ENCODE results near the gene SCLY.
A peak's percentile ranks its signal among the peaks of the same experiment; 100 is the strongest.

The SCLY gene, protein sequence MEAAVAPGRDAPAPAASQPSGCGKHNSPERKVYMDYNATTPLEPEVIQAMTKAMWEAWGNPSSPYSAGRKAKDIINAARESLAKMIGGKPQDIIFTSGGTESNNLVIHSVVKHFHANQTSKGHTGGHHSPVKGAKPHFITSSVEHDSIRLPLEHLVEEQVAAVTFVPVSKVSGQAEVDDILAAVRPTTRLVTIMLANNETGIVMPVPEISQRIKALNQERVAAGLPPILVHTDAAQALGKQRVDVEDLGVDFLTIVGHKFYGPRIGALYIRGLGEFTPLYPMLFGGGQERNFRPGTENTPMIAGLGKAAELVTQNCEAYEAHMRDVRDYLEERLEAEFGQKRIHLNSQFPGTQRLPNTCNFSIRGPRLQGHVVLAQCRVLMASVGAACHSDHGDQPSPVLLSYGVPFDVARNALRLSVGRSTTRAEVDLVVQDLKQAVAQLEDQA

DNA sequence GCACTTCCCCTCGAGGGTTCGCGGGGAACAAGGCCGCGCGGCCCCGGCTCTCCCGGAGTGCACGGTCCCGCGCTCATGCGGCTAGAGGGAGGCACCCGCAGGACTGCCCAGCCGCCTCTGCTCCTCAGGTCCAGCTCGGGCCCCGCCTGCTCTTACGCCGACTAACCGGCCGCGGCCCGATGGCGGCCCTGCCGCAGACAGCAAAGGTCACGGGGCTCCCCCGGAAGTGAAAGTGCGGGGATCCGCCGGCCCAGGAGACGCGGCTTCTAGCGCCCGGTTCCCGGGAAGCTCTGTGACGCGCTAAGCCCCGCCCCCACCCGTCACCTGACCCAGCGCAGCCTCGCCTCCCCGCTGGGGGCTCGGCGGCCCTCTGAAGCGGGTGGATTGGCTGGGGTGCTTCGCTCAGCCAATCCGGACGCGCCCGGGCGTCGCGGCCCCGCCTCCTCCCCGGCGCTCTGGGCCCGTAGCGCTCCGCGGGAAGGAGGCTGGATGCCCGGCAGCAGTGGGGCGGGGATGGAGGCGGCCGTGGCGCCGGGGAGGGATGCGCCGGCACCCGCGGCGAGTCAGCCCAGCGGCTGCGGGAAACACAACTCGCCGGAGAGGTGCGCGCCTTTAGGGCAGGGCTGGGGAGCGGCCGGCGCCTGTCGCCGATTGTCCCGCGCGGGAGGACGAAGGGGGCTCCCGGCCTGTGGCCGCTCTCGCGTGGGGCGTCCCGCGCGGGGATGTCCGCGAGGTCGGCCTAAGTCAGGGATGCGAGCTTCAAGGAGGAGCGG is at the start of gene SCLY:
Gene SCLY (plus strand): TSS at position 460 of the 773 bp plus-strand sequence. CDS start 54 bp downstream, at position 514.
- TF ChIP-seq, protein P1, sequence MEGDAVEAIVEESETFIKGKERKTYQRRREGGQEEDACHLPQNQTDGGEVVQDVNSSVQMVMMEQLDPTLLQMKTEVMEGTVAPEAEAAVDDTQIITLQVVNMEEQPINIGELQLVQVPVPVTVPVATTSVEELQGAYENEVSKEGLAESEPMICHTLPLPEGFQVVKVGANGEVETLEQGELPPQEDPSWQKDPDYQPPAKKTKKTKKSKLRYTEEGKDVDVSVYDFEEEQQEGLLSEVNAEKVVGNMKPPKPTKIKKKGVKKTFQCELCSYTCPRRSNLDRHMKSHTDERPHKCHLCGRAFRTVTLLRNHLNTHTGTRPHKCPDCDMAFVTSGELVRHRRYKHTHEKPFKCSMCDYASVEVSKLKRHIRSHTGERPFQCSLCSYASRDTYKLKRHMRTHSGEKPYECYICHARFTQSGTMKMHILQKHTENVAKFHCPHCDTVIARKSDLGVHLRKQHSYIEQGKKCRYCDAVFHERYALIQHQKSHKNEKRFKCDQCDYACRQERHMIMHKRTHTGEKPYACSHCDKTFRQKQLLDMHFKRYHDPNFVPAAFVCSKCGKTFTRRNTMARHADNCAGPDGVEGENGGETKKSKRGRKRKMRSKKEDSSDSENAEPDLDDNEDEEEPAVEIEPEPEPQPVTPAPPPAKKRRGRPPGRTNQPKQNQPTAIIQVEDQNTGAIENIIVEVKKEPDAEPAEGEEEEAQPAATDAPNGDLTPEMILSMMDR (IDR thresholded peaks at IDR 0.05; ENCODE audit: control insufficient read depth, extremely low read depth, insufficient read depth) = no peak
- H3K4me3 ChIP-seq (ENCODE audit: low read depth, low read length) = peak within 1 kb of the TSS; percentile 93
- peak; percentile 88 for DNase-seq (ENCODE audit: low read depth)

DNA sequence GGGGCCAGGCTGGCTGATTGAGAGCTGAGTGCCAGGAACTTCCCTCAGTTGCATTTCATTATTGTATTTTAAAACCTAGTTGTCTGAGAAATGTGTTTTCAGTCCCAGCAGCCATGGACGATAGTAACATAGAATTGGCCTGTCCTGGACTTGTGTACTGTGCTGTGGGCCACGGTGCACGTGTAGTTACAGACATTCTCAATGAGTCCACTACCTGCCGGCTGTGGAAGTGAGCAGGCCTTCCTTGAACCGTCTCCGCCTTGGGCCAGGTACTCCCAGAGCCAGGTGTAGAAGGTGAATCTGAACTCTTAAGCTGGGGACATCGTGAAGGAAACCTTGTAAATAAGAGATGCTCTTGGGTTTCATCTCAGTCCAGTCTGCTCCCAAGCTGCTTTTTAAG is 47.0 kb upstream of the SCLY start:
- no peak for DNase-seq (ENCODE audit: low read depth)
- no peak overlapping the region for H3K4me3 ChIP-seq (ENCODE audit: low read depth, low read length)
- TF ChIP-seq, protein P1 (IDR thresholded peaks at IDR 0.05; ENCODE audit: control insufficient read depth, extremely low read depth, insufficient read depth) = no peak

DNA sequence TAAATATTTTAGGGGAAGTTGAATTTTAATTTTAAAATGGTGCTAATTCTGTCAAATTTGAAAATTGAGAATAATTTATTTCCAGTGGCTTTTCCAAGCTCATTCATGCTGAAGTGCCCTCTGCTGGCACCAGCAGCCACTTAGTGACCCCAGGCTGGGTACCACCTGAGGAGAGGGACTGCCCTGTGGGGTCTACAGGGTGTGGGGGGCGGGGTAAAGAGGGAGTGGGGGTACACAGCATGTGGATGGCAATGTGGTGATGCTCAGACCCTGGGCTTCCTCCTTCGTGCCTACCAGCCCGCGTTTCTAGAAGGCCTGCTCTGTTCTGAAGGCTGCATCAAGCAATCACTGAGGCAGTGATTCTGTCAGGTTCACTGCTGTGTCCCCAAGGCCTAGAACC is 45.1 kb upstream of the SCLY start:
- TF ChIP-seq, protein P1 (IDR thresholded peaks at IDR 0.05; ENCODE audit: control insufficient read depth, extremely low read depth, insufficient read depth) = peak; percentile 28
- DNase-seq (ENCODE audit: low read depth) = no peak
- no peak overlapping the region for H3K4me3 ChIP-seq (ENCODE audit: low read depth, low read length)

DNA sequence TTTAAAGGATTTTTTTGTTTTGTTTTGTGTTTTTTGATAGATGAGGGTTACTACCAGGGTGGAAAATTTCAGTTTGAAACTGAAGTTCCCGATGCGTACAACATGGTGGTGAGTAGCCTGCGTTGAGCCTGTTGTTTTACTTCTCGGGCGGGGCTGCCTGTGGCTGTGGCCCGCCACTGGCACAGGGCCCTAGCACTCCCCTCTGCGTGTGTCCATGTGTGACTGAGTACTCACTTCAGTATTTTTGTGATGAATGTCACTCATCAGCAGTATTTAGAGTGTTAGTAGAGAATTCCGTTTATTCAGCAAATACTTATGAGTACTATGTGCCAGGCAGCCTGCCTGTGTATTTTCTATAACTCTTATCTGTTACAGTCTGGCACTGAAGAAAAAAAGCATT is 44.3 kb upstream of the SCLY start:
- no peak overlapping the region for H3K4me3 ChIP-seq (ENCODE audit: low read depth, low read length)
- DNase-seq (ENCODE audit: low read depth) = no peak
- TF ChIP-seq, protein P1 (IDR thresholded peaks at IDR 0.05; ENCODE audit: control insufficient read depth, extremely low read depth, insufficient read depth) = no peak

DNA sequence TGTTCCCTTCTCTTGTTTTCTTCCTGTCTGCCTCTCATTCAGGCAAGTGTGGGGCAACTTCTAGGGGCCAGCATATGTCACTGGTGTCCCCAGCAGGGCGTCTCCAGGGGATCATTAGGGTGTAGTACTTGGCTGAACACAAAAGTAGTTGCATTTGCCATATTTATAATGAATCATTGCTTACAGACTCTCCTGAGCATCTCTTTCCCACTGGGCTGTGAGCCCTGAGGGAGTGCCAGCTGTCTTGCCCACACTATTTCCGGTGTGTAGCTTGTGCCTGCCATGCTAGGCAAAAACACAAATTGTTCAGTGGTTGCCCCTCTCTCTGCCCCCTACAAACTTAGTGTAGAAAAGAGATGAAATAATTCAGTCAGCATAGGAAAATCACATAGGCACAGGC is 40.8 kb upstream of the SCLY start:
- H3K4me3 ChIP-seq (ENCODE audit: low read depth, low read length) = no peak overlapping the region
- TF ChIP-seq, protein P1 (IDR thresholded peaks at IDR 0.05; ENCODE audit: control insufficient read depth, extremely low read depth, insufficient read depth) = no peak
- no peak for DNase-seq (ENCODE audit: low read depth)

DNA sequence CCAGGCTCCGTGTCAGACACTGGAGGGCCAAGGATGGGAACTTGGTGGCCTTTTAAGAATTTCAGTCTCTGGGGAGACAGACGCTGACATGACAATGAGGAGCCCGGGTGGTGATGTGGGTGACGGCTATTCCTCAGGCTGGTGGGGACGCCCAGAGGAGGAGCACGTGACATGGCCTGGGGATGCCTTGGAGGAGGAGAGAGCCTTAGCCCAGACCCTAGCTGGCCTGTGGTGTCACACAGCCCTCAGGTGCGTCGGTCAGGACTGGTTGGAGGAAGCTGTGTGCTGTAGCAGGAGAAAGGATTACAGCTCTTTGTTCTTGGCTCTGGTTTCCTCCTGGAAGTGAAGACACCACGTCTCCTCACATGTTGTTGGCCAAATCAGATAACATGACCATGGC is 40.0 kb upstream of the SCLY start:
- DNase-seq (ENCODE audit: low read depth) = no peak
- H3K4me3 ChIP-seq (ENCODE audit: low read depth, low read length) = no peak overlapping the region
- TF ChIP-seq, protein P1 (IDR thresholded peaks at IDR 0.05; ENCODE audit: control insufficient read depth, extremely low read depth, insufficient read depth) = no peak

Data from LNCaP clone FGC (cell line).